H1 (cell line): ENCODE measurements around the gene RAET1G. TPM values are rescaled to one million over a fixed set of nuclear protein-coding genes. Genes with fewer than 3 reads are reported as not detected.

Experiments used
- CHD7 ChIP-seq: fragments of 300-600 bp; sonication (generic); IDR thresholded peaks from 2 replicates; pipeline ENCODE4 v1.7.1; 2012; ENCODE audit warnings: low read length, moderate library complexity, mild to moderate bottlenecking, inconsistent platforms; ENCODE audit not compliant: insufficient replicate concordance
- CTBP2 ChIP-seq: IDR thresholded peaks from 2 replicates; pipeline ENCODE4 v1.7.0; 2011; ENCODE audit warnings: borderline replicate concordance, mild to moderate bottlenecking, moderate library complexity, mixed read lengths, low read length; ENCODE audit not compliant: insufficient read depth, insufficient read length
- EZH2 ChIP-seq: fragments of 200-600 bp; sonication (generic); IDR thresholded peaks from 2 replicates; pipeline ENCODE4 v1.7.1; 2012; ENCODE audit warnings: low read depth, mild to moderate bottlenecking, moderate library complexity, low read length, inconsistent platforms; ENCODE audit not compliant: severe bottlenecking
- KDM5A ChIP-seq: fragments of 200-600 bp; IDR thresholded peaks from 2 replicates; pipeline ENCODE4 v1.7.1; 2012; ENCODE audit warnings: mild to moderate bottlenecking, low read length, inconsistent platforms, mixed read lengths
- MAFK ChIP-seq: IDR thresholded peaks from 2 replicates; pipeline ENCODE4 v1.6.1; 2012; ENCODE audit warnings: low read depth, mild to moderate bottlenecking, improper control_type of control experiment, low read length
- POLR2AphosphoS5 ChIP-seq: IDR thresholded peaks from 2 replicates; pipeline ENCODE4 v1.6.1; 2011; ENCODE audit warnings: low read depth, low read length
- RXRA ChIP-seq: IDR thresholded peaks from 2 replicates; pipeline ENCODE4 v1.6.1; 2011; ENCODE audit warnings: low read depth, mild to moderate bottlenecking, low read length, moderate library complexity; ENCODE audit not compliant: insufficient read depth
- SP2 ChIP-seq: IDR thresholded peaks from 2 replicates; pipeline ENCODE4 v1.6.1; 2012; ENCODE audit warnings: mild to moderate bottlenecking, low read length, inconsistent platforms
- SRF ChIP-seq: IDR thresholded peaks from 2 replicates; pipeline ENCODE4 v1.6.1; 2011; ENCODE audit warnings: mild to moderate bottlenecking, low read depth, low read length, moderate library complexity
- polyA plus RNA-seq, 7 experiments: library from polyadenylated mRNA; depleted of rRNA in 3 of 7; stranded (reverse) in 5 of 7; unstranded in 2 of 7; fragments of >200 nt in 5 of 7; fragments of 200-250 nt in 2 of 7; gene quantifications; 1 replicate in 5 of 7; 2 replicates in 1 of 7; 4 replicates in 1 of 7; pipeline versions ENCODE4 v1.2.1 to v1.2.3, GENCODE V29; 2011 to 2013; ENCODE audit warnings: missing spikeins in 2 of 7, mixed read lengths in 2 of 7
- total RNA-seq: library from RNA; stranded (reverse); fragmentation: NEBNext Ultra II Directional; extraction: Animal tissue kit (Norgen Biotek cat#: 25700); gene quantifications from 2 replicates; pipeline ENCODE4 v1.2.1, GENCODE V29; 2021

RAET1G gene
- total and polyA plus RNA-seq, 2 of the 8 experiments (the other 6 are each of a cell fraction or from before 2014, with no cell fraction given), result 0.08 TPM; not detected in 1

- no peak for TF ChIP-seq CHD7
- TF ChIP-seq KDM5A, result no peak
- no peak for TF ChIP-seq RXRA
- TF ChIP-seq CTBP2, result no peak
- TF ChIP-seq MAFK, result no peak
- no peak for TF ChIP-seq SRF
- TF ChIP-seq POLR2AphosphoS5, result no peak
- no peak for TF ChIP-seq EZH2
- no peak for TF ChIP-seq SP2
Measured at GRCh38 chr6:149899926-149900619, 22.8 kb downstream of the RAET1G start (continued).
